AG09309 (cell line): ENCODE data around the gene PPY.

Experiments
- DNase-seq: peaks from one replicate; pipeline ENCODE4 v3.0.0-alpha.2; 2010; ENCODE audit warnings: low read depth
- H3K4me3 ChIP-seq: 2 replicates; pipeline ENCODE4 v1.5.1; 2011; ENCODE audit warnings: mild to moderate bottlenecking, low read depth, low read length, moderate library complexity; ENCODE audit not compliant: control insufficient read depth
- TF ChIP-seq, protein P1 (sequence below): IDR thresholded peaks from 2 replicates; pipeline ENCODE4 v1.5.1; 2011; ENCODE audit warnings: mild to moderate bottlenecking, low read depth, low read length, inconsistent platforms; ENCODE audit not compliant: insufficient read depth, control insufficient read depth; ENCODE audit errors: missing control alignments

Gene PPY, protein sequence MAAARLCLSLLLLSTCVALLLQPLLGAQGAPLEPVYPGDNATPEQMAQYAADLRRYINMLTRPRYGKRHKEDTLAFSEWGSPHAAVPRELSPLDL

DNA sequence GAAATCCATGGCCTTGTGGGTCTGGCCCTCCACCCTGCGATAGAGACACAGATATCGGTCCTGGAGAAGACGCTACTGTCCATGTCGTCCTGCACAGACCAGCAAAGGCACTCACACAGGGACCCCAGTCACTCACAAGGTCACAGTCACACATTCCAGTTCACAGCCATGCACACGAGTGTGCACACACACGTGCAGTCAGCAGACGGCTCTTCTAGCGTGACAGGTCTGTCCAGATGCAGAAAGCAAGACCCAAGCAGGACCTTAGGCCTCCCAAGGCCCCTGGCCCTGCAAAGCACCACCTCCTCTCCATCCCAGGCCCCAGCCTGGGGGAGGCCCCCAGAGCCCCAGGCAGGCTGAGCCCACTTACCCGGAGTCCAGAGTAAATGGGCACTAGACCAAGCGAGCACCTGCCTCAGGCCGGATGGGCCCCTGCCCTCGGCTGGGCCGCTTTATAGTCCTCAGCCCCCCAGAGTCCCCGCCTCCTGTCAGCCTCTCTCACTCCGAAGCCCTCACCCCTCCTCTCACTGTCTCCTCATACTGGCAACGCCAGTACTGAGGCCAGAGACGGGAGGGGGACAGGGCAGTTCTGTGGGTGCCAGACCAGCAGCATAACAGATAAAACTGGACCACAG is at the start of gene PPY:
Gene PPY (minus strand): TSS at position 426 of the 635 bp plus-strand sequence. CDS start 822 bp downstream, outside the sequence.
- TF ChIP-seq, protein P1, sequence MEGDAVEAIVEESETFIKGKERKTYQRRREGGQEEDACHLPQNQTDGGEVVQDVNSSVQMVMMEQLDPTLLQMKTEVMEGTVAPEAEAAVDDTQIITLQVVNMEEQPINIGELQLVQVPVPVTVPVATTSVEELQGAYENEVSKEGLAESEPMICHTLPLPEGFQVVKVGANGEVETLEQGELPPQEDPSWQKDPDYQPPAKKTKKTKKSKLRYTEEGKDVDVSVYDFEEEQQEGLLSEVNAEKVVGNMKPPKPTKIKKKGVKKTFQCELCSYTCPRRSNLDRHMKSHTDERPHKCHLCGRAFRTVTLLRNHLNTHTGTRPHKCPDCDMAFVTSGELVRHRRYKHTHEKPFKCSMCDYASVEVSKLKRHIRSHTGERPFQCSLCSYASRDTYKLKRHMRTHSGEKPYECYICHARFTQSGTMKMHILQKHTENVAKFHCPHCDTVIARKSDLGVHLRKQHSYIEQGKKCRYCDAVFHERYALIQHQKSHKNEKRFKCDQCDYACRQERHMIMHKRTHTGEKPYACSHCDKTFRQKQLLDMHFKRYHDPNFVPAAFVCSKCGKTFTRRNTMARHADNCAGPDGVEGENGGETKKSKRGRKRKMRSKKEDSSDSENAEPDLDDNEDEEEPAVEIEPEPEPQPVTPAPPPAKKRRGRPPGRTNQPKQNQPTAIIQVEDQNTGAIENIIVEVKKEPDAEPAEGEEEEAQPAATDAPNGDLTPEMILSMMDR, result no peak
- no peak within 1 kb of the TSS for H3K4me3 ChIP-seq
- DNase-seq, result no peak

GRCh38 chr17:43988301-43988700 is 46.0 kb upstream of the PPY start:
- TF ChIP-seq, protein P1, result no peak
- no peak for DNase-seq
- H3K4me3 ChIP-seq, result no peak overlapping the region

- TF ChIP-seq, protein P1, result no peak
- DNase-seq, result no peak
- H3K4me3 ChIP-seq, result no peak overlapping the region
Observed at GRCh38 chr17:43987131-43988021, 45.1 kb upstream of the PPY start.

GRCh38 chr17:43986225-43986981 is 44.1 kb upstream of the PPY start:
- TF ChIP-seq, protein P1, result no peak
- H3K4me3 ChIP-seq, result no peak overlapping the region
- DNase-seq, result no peak

GRCh38 chr17:43984521-43984920 is 42.2 kb upstream of the PPY start:
- no peak overlapping the region for H3K4me3 ChIP-seq
- TF ChIP-seq, protein P1, result no peak
- no peak for DNase-seq
